GM18909 (cell line): ENCODE data around the gene ZNF512.
"Not testable (repeated sequence)": the region's sequence is repeated elsewhere in the genome, so short reads cannot be mapped to it uniquely, and the experiment has no call there.

ENCODE experiments used
- ATAC-seq: cut with Tn5 transposase; IDR thresholded peaks from one replicate; pipeline ENCODE4 v1.9.1; 2021; ENCODE audit warnings: mild to moderate bottlenecking; ENCODE audit not compliant: unreplicated experiment, poor library complexity

ZNF512 gene

GRCh38 chr2:27582129-27582694, 630 bp upstream of the ZNF512 start:
- ATAC-seq, result no peak

GRCh38 chr2:27583390-27583915, 611 bp downstream of the ZNF512 start:
- ATAC-seq, result no peak

GRCh38 chr2:27584597-27584996, 1.8 kb downstream of the ZNF512 start:
- no peak for ATAC-seq

- ATAC-seq, result no peak
These were observed 4.2 kb downstream of the ZNF512 start for GRCh38 chr2:27587025-27587424.

GRCh38 chr2:27588308-27588707, 5.5 kb downstream of the ZNF512 start:
- ATAC-seq, result no peak

GRCh38 chr2:27591745-27592144, 8.9 kb downstream of the ZNF512 start:
- ATAC-seq, result no peak

GRCh38 chr2:27593240-27593639, 10.4 kb downstream of the ZNF512 start:
- no peak for ATAC-seq

GRCh38 chr2:27594020-27594703, 11.3 kb downstream of the ZNF512 start:
- ATAC-seq, result not testable (repeated sequence)

GRCh38 chr2:27595412-27595811, 12.6 kb downstream of the ZNF512 start:
- ATAC-seq, result not testable (repeated sequence)

- ATAC-seq, result no peak
These were observed 13.8 kb downstream of the ZNF512 start for GRCh38 chr2:27596627-27597026.

- no peak for ATAC-seq
These were observed 23.8 kb downstream of the ZNF512 start for GRCh38 chr2:27606611-27607010.

GRCh38 chr2:27613985-27614384, 31.1 kb downstream of the ZNF512 start:
- no peak for ATAC-seq

GRCh38 chr2:27615316-27615715, 32.5 kb downstream of the ZNF512 start:
- no peak for ATAC-seq

GRCh38 chr2:27621524-27621923, 38.7 kb downstream of the ZNF512 start:
- no peak for ATAC-seq

GRCh38 chr2:27622921-27623384, 40.1 kb downstream of the ZNF512 start:
- no peak for ATAC-seq

- ATAC-seq, result no peak
These were observed 42.1 kb downstream of the ZNF512 start for GRCh38 chr2:27624943-27625342.

GRCh38 chr2:27626323-27626722, 43.5 kb downstream of the ZNF512 start:
- not testable (repeated sequence) for ATAC-seq

- ATAC-seq, result not testable (repeated sequence)
These were observed 44.1 kb downstream of the ZNF512 start for GRCh38 chr2:27626921-27627320.

GRCh38 chr2:27627963-27628766, 45.3 kb downstream of the ZNF512 start:
- peak; percentile 21 for ATAC-seq

- peak; percentile 97 for ATAC-seq
These were observed 46.2 kb downstream of the ZNF512 start, which contains the start of the genes CCDC121 and GPN1 for GRCh38 chr2:27628767-27629709. TSS of gene CCDC121 (minus strand) at chr2:27629012. CDS start at chr2:27627799, 1,213 bp downstream. TSS of gene GPN1 (plus strand) at chr2:27629050. CDS start at chr2:27629059, 9 bp downstream.
